HG02763 (cell line): ENCODE results near the gene DYNLT2B.
"Not testable (repeated sequence)": the region's sequence is repeated elsewhere in the genome, so short reads cannot be mapped to it uniquely, and the experiment has no call there.

Source experiments
- ATAC-seq: cut with Tn5 transposase; IDR thresholded peaks from one replicate; pipeline ENCODE4 v1.9.1; 2021; ENCODE audit warnings: mild to moderate bottlenecking, moderate library complexity; ENCODE audit not compliant: unreplicated experiment

Gene DYNLT2B

DNA sequence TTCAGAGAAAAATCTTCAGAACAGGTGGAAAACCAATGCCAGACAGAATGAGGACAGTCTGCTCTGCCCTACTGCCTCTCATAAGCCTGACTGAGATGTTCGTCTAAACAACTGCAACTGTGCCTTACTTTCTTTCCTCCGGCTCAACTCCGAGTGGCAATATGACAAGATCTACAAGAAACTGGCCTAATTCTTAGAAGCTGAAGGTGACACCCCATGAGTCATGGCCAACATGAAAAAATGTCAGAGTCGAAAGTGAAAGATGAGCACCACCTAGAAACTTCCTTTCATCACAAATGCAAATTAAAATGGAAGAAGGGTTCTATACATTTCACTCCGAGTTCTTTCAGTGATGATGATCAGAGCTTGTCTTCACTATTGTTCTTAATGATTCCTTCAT, 43.5 kb downstream of the DYNLT2B start:
- peak; percentile 80 for ATAC-seq

DNA sequence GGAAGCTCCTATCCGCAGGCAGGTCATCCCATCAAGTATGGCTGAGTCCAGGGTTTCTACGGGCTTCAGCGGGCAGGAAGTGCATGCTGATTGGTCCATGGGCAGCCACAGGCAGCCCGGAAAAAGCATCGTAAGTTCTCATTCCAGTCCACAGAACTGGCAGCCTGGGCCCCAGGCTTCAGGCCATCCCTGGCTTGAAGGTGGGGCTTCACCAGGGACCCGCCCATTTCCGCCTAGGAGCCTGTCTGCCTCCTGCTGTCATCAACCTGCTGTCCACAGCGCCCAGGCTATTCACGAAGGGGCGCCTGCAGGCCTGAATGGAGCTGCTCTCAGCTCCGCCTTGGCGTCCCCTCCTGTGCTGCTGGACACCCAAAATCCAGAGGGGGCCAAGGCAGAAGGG, 44.4 kb downstream of the DYNLT2B start:
- no peak for ATAC-seq

DNA sequence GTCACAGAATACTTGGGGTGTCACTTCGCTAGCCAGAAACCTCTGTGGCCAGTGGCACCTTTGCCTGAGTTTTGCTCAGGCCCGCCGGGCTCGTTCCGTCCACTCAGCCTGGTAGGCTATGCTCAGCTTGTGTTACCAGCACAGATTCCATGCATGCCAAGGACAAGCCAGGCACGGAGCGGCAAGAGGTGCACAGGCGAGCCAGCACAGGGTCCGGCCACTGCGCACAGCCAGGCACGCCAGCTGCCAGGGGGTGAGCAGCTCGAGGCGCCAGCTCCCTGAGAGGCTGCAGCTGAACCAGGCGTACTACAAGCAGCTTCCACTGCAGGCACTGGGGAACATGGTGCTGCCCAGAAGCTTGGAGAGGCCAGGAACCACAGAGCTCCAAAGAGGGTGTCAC, 45.2 kb downstream of the DYNLT2B start:
- ATAC-seq, result no peak

DNA sequence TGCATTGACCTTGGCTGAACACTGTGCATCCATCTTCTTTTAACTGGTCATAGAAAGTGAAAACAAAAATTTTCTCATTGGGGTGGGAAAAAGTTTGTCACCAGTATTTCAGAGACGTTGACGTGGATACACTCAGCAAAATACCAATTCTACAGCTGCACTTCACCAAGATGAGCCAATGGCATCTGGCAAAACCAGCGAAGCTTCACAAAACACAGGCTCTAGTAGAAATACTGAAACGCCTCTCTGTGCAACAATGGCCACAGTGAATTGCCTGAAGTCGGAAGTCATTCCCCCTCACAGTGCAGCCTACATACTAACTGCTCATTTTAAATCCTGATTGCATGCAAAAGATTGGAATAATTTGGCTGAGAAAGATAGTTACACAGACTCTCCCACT, 47.5 kb downstream of the DYNLT2B start:
- no peak for ATAC-seq

DNA sequence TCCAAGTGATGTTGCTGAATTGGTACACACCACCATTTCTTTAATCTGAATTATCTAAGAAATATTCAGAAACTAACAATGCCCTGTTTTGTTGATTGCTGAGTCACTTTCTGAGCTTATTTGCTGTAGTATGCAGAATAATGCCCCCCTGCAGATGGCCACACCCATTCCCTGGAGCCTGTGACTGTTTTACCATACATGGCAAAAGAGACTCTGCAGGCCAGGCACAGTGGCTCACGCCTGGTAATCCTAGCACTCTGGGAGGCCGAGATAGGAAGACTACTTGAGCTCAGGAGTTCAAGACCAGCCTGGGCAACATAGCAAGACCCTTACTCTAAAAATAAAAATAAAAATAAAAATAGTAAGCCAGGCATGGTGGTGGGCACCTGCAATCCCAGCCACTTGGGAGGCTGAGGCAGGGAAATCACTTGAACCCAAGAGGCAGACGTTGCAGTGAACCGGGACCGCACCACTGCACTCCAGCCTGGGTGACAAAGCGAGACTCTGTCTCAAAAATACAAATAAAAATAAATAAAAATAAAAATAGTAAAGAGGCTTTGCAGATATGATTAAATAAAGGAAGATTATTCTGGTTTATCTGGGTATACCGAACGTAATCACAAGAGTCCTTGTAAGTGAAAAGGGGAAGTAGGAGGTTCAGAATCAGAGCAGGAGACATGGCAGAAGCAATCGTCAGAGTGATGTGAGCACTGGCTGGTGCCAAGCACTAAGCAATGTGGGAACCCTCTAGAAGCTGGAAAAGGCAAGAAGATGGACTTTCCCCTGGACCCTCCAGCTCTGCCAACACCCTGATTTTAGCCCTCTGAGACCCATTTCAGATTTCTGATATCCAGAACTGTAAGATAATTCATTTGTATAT, 49.5 kb downstream of the DYNLT2B start:
- ATAC-seq, result no peak

DNA sequence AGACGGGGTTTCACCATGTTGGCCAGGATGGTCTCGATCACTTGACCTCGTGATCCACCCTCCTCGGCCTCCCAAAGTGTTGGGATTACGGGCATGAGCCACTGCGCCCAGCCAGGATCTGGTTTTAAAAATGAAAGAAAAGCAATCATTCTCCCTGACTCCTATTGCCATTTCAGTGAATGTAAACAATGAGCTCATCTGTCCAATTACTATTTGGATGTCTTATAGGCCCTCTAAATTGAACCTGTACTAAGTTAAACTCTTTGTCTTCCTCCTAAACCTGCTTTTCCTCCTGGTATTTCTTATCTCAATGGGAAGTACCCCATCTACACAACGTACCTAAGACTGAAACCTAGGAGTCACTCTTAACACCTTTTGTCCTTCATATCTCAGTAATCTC, 54.2 kb downstream of the DYNLT2B start:
- ATAC-seq, result no peak

DNA sequence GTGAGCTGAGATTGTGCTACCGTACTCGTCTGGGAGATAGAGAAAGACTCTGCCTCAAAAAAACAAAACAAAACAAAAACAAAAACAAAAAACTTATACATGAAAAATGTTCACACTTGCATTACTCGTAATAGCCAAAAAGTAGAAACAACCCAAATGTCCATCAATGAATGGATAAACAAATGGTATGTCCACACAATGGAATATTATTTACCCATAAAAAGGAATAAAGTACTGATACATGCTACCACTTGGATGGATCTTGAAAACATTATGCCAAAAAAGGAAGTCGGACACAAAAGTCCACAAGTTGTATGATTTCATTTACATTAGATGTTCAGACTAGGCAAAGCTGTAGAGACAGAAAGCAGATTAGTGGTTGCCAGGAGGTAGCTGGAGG, 57.3 kb downstream of the DYNLT2B start:
- no peak for ATAC-seq

DNA sequence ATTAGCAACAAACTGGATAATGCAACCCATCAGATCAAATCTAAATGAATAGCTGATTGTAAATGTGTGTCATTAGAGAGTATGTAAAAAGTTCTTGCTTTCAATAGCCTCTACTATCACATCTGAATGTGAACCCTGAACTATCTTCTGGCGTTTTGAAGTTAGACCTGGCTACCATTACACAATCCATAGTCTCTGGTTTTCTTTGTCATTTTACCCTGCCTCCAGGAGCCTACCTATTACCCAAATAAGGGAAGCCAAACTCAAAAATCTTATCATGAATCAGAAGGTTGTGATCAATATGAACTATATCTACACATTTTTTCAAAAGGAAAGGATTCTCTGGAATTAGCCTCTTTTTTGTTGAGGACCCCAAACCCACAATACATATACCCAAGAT, 62.3 kb downstream of the DYNLT2B start:
- ATAC-seq, result no peak

DNA sequence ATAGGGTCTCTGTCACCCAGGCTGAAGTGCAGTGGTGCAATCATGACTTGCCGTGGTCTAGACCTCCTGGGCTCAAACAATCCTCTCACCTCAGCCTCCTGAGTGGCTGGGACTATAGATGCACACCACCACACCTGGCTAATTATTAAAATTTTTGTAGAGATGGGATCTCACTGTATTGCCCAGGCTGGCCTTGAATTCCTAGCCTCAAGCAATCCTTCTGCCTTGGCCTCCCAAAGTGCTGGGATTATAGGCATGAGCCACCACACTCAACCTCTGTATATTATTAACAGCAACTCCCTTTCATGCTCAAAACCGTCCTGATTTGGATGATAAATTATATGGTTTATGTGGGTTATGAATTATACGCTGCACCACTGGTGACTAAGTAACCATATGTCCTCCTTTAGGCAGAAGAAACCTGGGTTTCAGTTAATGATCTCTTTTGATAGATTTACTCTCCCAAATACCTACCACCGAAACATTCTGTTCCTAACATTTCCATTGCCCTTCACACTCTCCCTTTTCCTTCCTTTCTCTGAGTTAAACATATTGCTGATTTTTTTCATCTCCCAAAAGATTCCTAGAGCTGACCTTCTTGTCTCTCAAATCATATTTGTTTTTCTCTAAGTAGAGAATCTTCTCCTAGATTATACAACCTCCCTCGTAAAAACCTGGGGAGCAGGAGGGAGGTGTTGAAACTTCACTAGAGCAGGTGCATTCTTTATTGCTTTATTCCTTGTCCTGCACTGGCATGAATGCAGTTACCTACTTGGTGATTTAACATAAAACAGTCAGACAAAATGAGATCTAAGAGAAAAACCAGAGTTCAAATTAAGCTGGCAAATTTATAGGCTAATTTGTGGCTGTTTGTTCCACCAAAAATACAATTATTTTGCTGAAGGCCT, 63.4 kb downstream of the DYNLT2B start:
- ATAC-seq, result no peak

DNA sequence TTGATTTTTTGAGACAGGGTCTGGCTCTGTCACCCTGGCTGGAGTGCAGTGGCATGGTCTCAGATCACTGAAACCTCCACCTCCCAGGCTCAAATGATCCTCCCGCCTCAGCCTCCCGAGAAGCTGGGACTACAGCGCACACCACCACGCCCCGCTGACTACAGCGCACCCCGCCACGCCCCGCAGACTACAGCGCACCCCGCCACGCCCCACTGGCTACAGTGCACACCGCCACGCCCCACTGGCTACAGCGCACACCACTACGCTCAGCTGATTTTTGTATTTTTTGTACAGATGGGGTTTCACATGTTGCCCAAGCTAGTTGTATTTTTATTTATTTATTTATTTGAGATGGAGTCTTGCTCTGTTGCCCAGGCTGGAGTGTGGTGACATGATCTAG, 66.1 kb downstream of the DYNLT2B start:
- ATAC-seq, result no peak

DNA sequence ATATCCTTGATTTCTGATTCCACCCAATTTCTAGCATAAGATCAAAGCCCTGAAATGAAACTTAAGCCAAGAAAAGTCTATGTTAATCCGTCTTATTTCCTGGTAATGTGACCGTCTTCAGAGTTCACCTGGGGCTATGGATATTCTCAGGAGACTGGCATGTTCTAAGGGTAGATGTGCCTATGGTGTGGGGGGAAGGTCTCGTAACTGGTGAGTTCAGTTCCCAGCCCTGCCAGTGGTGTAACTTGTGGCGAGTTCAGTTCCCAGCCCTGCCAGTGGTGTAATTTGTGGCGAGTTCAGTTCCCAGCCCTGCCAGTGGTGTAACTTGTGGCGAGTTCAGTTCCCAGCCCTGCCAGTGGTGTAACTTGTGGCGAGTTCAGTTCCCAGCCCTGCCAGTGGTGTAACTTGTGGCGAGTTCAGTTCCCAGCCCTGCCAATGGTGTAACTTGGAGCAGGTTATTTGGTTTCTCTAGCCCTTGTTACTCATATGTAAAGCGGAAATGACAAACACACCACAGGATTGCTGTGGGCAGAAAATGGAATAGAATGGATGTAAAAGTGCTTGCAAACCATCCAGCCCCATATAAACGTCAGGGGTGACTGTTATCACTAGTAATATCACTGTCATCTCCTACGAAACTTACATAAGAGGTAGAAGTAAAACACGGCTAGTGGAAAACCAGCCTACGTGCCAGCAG, 71.3 kb downstream of the DYNLT2B start:
- no peak for ATAC-seq

DNA sequence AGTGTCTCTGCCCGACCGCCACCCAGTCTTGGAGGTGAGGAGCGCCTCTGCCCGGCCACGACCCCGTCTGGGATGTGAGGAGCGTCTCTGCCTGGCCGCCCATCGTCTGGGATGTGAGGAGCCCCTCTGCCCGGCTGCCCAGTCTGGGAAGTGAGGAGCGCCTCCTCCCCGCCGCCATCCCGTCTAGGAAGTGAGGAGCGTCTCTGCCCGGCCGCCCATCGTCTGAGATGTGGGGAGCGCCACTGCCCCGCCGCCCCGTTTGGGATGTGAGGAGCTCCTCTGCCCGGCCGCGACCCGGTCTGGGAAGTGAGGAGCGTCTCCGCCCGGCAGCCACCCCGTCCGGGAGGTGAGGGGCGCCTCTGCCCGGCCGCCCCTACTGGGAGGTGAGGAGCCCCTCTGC, 73.9 kb downstream of the DYNLT2B start:
- not testable (repeated sequence) for ATAC-seq

DNA sequence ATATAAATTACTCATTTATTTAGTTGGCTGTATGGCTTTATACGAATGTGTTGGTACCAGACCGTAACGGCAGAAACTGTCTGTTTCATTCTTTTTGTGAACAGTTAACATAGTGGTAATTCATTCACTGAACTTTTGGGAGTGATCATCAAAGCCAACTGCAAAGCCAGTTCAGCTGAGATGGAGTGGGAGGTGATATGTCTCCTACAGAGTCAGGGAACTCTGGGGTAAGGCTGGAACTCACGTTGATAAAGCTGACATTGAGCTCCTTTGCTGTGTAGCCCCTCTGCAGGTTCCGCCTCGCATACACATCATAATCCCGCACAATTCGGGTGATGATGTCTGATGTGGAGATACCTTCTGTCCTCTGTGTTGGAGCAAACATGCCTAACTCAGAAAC, 76.3 kb downstream of the DYNLT2B start:
- ATAC-seq, result no peak
